ENCODE results near the gene PDLIM4.

PDLIM4 gene

DNA sequence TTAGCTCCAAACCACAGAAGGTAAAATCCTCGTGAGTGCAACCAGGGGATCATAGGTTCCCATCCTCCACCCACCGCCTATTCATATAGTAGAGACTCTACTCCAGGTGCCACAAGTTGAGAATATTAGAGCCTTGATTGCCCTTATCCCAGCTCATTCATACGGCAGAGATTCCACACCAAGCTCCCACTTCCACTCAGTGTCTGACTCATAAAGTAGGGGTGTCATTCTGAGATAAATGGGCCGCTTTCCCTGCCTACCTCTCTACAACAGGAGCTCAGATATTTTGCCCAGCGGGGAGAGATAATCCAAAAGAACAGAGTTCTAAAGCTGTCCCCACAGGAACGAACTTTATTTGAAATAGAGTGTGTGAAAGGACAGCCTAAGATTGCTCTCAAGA lies 46.1 kb downstream of the PDLIM4 start:
- Histone ChIP-seq H2AK5ac (ENCODE audit: low read length) (no peak overlapping the region), H3K36me3 (ENCODE audit: control insufficient read depth, insufficient read depth, low read length) (no peaks in the 10 kb centered on the region), H3K23ac (ENCODE audit: low read length) (no peak overlapping the region), H3K79me2 (ENCODE audit: control insufficient read depth, insufficient read depth, low read length) (no peaks in the 10 kb centered on the region), H2BK15ac (replicated peaks; ENCODE audit: low read depth) (no peak overlapping the region), H4K5ac (ENCODE audit: low read length) (no peak overlapping the region), H3K4me2 (ENCODE audit: low read length) (no peak overlapping the region), H4K8ac (ENCODE audit: low read depth, low read length) (no peak overlapping the region), H3K27me3 (ENCODE audit: insufficient read depth, low read length, poor library complexity) (no peaks in the 10 kb centered on the region), H3K4me1 (ENCODE audit: control insufficient read depth, low read depth, low read length) (no peaks in the 10 kb centered on the region), H2BK5ac (ENCODE audit: low read length) (no peak overlapping the region), H3K27ac (ENCODE audit: low read depth, low read length) (no peak overlapping the region), H3K79me1 (ENCODE audit: low read length) (no peaks in the 10 kb centered on the region), H3K4me3 (ENCODE audit: low read length) (no peak overlapping the region), H2BK120ac (ENCODE audit: low read depth, low read length) (no peak overlapping the region), H3K56ac (ENCODE audit: low read length) (no peak overlapping the region), H3K9ac (ENCODE audit: low read length) (no peak overlapping the region), H3K18ac (ENCODE audit: low read length) (no peak overlapping the region), H3K4ac (ENCODE audit: low read depth, low read length) (no peak overlapping the region)
- no peak for DNase-seq
- no CpG with 5 or more reads among the region's 6 CpGs for WGBS (ENCODE audit: extremely low coverage, insufficient coverage, low lambda C conversion rate)

DNA sequence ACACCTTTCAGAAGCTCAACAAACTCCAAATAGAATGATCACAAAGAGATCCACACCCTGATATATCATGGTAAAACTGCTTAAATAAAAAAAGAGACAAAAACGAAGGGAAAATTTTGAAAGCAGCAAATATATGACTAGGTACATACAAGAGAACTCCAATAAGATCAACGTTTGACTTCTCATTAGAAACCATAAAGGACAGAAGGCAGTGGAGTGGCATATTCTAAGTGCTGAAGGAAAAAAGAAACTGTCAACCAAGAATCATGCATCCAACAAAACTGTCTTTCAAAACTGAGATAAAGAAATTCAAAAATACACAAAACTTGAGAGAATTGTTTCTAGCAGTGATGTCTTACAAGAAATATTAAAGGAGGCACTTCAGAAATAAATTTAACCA lies 47.9 kb downstream of the PDLIM4 start:
- Histone ChIP-seq H3K27ac (ENCODE audit: low read depth, low read length) (no peak overlapping the region), H3K23ac (ENCODE audit: low read length) (no peak overlapping the region), H3K4me1 (ENCODE audit: control insufficient read depth, low read depth, low read length) (no peaks in the 10 kb centered on the region), H4K8ac (ENCODE audit: low read depth, low read length) (no peak overlapping the region), H2BK5ac (ENCODE audit: low read length) (no peak overlapping the region), H3K36me3 (ENCODE audit: control insufficient read depth, insufficient read depth, low read length) (no peaks in the 10 kb centered on the region), H3K79me2 (ENCODE audit: control insufficient read depth, insufficient read depth, low read length) (no peaks in the 10 kb centered on the region), H2BK15ac (replicated peaks; ENCODE audit: low read depth) (no peak overlapping the region), H3K79me1 (ENCODE audit: low read length) (no peaks in the 10 kb centered on the region), H3K9ac (ENCODE audit: low read length) (no peak overlapping the region), H2AK5ac (ENCODE audit: low read length) (no peak overlapping the region), H4K5ac (ENCODE audit: low read length) (no peak overlapping the region), H3K4me2 (ENCODE audit: low read length) (no peak overlapping the region), H3K18ac (ENCODE audit: low read length) (no peak overlapping the region), H3K56ac (ENCODE audit: low read length) (no peak overlapping the region), H2BK120ac (ENCODE audit: low read depth, low read length) (no peak overlapping the region), H3K27me3 (ENCODE audit: insufficient read depth, low read length, poor library complexity) (no peaks in the 10 kb centered on the region), H3K4me3 (ENCODE audit: low read length) (no peak overlapping the region), H3K4ac (ENCODE audit: low read depth, low read length) (no peak overlapping the region)
- no peak for DNase-seq
- WGBS (ENCODE audit: extremely low coverage, insufficient coverage, low lambda C conversion rate) = no CpG with 5 or more reads among the region's 2 CpGs

DNA sequence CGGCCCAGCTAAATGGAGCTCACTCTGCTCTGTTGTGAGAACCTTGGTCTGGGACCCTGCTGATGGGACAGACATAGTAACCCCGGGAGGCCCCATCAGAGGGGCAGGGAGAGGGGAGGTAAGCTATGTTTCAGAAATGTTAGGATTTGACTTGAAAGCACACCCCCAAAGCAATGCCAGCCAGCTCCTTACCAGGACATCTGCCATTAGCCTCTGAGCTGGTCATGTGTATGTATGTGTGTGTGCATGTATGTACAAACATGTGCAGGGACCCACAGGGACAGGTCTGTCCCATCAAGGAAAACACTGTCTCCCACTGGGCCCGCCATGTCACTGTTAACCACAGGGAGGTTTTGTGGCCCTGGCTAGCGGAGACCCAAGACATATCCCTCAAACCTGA lies 51.2 kb downstream of the PDLIM4 start:
- Histone ChIP-seq H3K23ac (ENCODE audit: low read length) (no peak overlapping the region), H3K4me3 (ENCODE audit: low read length) (no peak overlapping the region), H4K5ac (ENCODE audit: low read length) (no peak overlapping the region), H2AK5ac (ENCODE audit: low read length) (no peak overlapping the region), H2BK120ac (ENCODE audit: low read depth, low read length) (no peak overlapping the region), H3K4me1 (ENCODE audit: control insufficient read depth, low read depth, low read length) (no peaks in the 10 kb centered on the region), H3K27me3 (ENCODE audit: insufficient read depth, low read length, poor library complexity) (no peaks in the 10 kb centered on the region), H3K27ac (ENCODE audit: low read depth, low read length) (no peak overlapping the region), H3K36me3 (ENCODE audit: control insufficient read depth, insufficient read depth, low read length) (no peaks in the 10 kb centered on the region), H3K56ac (ENCODE audit: low read length) (no peak overlapping the region), H4K8ac (ENCODE audit: low read depth, low read length) (no peak overlapping the region), H2BK5ac (ENCODE audit: low read length) (no peak overlapping the region), H3K18ac (ENCODE audit: low read length) (no peak overlapping the region), H3K79me2 (ENCODE audit: control insufficient read depth, insufficient read depth, low read length) (no peaks in the 10 kb centered on the region), H2BK15ac (replicated peaks; ENCODE audit: low read depth) (no peak overlapping the region), H3K9ac (ENCODE audit: low read length) (no peak overlapping the region), H3K79me1 (ENCODE audit: low read length) (no peaks in the 10 kb centered on the region), H3K4ac (ENCODE audit: low read depth, low read length) (no peak overlapping the region), H3K4me2 (ENCODE audit: low read length) (no peak overlapping the region)
- DNase-seq = no peak
- no CpG with 5 or more reads among the region's 4 CpGs for WGBS (ENCODE audit: extremely low coverage, insufficient coverage, low lambda C conversion rate)

DNA sequence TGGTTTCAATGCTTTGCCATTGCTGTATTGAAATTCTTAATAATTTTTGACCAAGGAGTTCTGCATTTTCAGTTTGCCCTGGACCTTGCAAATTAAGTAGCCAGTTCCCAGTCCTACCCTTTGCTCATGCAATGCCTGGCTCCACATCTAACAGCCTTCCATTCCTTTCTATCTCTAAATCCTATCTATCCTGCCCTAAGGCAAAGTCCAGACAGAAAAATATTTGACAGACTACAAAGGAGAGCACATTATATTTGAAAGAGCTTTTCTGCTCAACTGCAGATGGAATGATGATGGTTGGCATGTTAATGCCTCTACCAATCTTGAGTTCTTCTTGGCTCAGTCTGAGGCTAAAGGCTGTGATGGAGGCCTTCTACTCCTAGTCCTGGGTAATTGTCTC lies 52.2 kb downstream of the PDLIM4 start:
- no peak overlapping the region for H3K4me3 ChIP-seq (ENCODE audit: low read length)
- no peak overlapping the region for H2BK120ac ChIP-seq (ENCODE audit: low read depth, low read length)
- DNase-seq = no peak
- no peaks in the 10 kb centered on the region for H3K79me1 ChIP-seq (ENCODE audit: low read length)
- H3K27ac ChIP-seq (ENCODE audit: low read depth, low read length) = no peak overlapping the region
- no peak overlapping the region for H4K8ac ChIP-seq (ENCODE audit: low read depth, low read length)
- H3K23ac ChIP-seq (ENCODE audit: low read length) = no peak overlapping the region
- H3K4me1 ChIP-seq (ENCODE audit: control insufficient read depth, low read depth, low read length) = no peaks in the 10 kb centered on the region
- no peak overlapping the region for H2AK5ac ChIP-seq (ENCODE audit: low read length)
- H3K18ac ChIP-seq (ENCODE audit: low read length) = no peak overlapping the region
- H2BK5ac ChIP-seq (ENCODE audit: low read length) = no peak overlapping the region
- H3K56ac ChIP-seq (ENCODE audit: low read length) = no peak overlapping the region
- H3K4ac ChIP-seq (ENCODE audit: low read depth, low read length) = no peak overlapping the region
- H3K9ac ChIP-seq (ENCODE audit: low read length) = no peak overlapping the region
- H3K36me3 ChIP-seq (ENCODE audit: control insufficient read depth, insufficient read depth, low read length) = no peaks in the 10 kb centered on the region
- no peak overlapping the region for H3K4me2 ChIP-seq (ENCODE audit: low read length)
- no peak overlapping the region for H4K5ac ChIP-seq (ENCODE audit: low read length)
- no peaks in the 10 kb centered on the region for H3K27me3 ChIP-seq (ENCODE audit: insufficient read depth, low read length, poor library complexity)
- H3K79me2 ChIP-seq (ENCODE audit: control insufficient read depth, insufficient read depth, low read length) = no peaks in the 10 kb centered on the region
- no peak overlapping the region for H2BK15ac ChIP-seq (replicated peaks; ENCODE audit: low read depth)

DNA sequence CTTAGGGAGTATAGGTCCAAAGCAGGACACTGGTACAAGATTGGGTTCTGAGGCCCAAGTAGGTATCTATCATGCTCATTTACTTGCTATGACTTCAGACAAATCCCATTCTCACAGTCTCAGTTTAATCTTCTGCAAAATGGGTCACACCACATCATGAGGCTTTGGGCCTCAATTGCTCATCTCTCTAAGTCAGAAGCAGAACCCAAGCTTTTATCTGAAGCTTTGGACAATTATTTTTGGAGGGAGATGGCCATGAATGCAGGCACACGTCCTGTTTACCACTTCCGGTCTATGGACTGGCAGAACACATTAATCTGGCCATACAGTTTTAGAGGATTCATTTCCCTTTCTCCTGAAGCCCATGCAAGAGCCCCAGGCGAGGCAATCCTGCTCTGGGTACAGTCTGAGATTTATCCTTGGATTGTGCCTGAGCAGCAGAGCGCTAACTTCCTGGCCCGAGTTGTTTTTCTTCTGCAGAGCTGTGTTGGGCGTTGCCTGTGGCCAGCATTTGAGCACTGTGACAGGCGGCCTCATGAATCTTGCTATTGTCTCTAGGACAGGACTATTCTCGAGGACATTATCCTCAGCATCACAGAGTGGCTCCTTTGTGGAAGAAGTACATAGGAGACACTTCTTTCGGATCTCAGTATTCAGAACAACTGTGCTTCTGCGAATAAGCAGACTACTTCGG lies 52.8 kb downstream of the PDLIM4 start:
- H3K79me1 ChIP-seq (ENCODE audit: low read length) = no peaks in the 10 kb centered on the region
- H2BK120ac ChIP-seq (ENCODE audit: low read depth, low read length) = no peak overlapping the region
- no peaks in the 10 kb centered on the region for H3K36me3 ChIP-seq (ENCODE audit: control insufficient read depth, insufficient read depth, low read length)
- H3K27me3 ChIP-seq (ENCODE audit: insufficient read depth, low read length, poor library complexity) = no peaks in the 10 kb centered on the region
- no peak overlapping the region for H3K4me3 ChIP-seq (ENCODE audit: low read length)
- no peak overlapping the region for H3K23ac ChIP-seq (ENCODE audit: low read length)
- no peak overlapping the region for H3K27ac ChIP-seq (ENCODE audit: low read depth, low read length)
- no CpG with 5 or more reads among the region's 11 CpGs for WGBS (ENCODE audit: extremely low coverage, insufficient coverage, low lambda C conversion rate)
- no peak overlapping the region for H3K56ac ChIP-seq (ENCODE audit: low read length)
- no peak overlapping the region for H3K9ac ChIP-seq (ENCODE audit: low read length)
- H2AK5ac ChIP-seq (ENCODE audit: low read length) = no peak overlapping the region
- no peak overlapping the region for H2BK15ac ChIP-seq (replicated peaks; ENCODE audit: low read depth)
- no peak overlapping the region for H4K8ac ChIP-seq (ENCODE audit: low read depth, low read length)
- no peak overlapping the region for H2BK5ac ChIP-seq (ENCODE audit: low read length)
- no peak for DNase-seq
- no peak overlapping the region for H4K5ac ChIP-seq (ENCODE audit: low read length)
- no peak overlapping the region for H3K4ac ChIP-seq (ENCODE audit: low read depth, low read length)
- no peak overlapping the region for H3K18ac ChIP-seq (ENCODE audit: low read length)
- no peak overlapping the region for H3K4me2 ChIP-seq (ENCODE audit: low read length)
- no peaks in the 10 kb centered on the region for H3K79me2 ChIP-seq (ENCODE audit: control insufficient read depth, insufficient read depth, low read length)
- no peaks in the 10 kb centered on the region for H3K4me1 ChIP-seq (ENCODE audit: control insufficient read depth, low read depth, low read length)

DNA sequence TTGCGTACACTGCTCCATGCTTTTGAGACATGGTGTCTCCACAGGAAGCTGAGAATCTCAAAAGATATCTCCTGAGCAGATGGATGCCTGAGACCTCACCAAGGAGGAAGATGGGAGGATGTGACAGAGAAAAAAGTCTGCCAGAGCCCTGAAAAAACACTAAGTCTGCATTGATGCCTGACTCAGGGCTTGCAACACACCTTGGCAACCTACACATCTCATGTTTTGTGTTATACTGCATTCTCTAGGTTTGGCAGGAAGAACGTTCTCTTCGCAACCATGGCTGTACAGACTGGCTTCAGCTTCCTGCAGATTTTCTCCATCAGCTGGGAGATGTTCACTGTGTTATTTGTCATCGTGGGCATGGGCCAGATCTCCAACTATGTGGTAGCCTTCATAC lies 55.9 kb downstream of the PDLIM4 start:
- H3K9ac ChIP-seq (ENCODE audit: low read length) = no peak overlapping the region
- H3K56ac ChIP-seq (ENCODE audit: low read length) = no peak overlapping the region
- no CpG with 5 or more reads among the region's 4 CpGs for WGBS (ENCODE audit: extremely low coverage, insufficient coverage, low lambda C conversion rate)
- H3K27ac ChIP-seq (ENCODE audit: low read depth, low read length) = no peak overlapping the region
- H4K5ac ChIP-seq (ENCODE audit: low read length) = no peak overlapping the region
- H4K8ac ChIP-seq (ENCODE audit: low read depth, low read length) = no peak overlapping the region
- no peak overlapping the region for H3K23ac ChIP-seq (ENCODE audit: low read length)
- H2BK15ac ChIP-seq (replicated peaks; ENCODE audit: low read depth) = no peak overlapping the region
- H3K27me3 ChIP-seq (ENCODE audit: insufficient read depth, low read length, poor library complexity) = no peaks in the 10 kb centered on the region
- H3K18ac ChIP-seq (ENCODE audit: low read length) = no peak overlapping the region
- no peaks in the 10 kb centered on the region for H3K79me2 ChIP-seq (ENCODE audit: control insufficient read depth, insufficient read depth, low read length)
- H3K4me2 ChIP-seq (ENCODE audit: low read length) = no peak overlapping the region
- no peak overlapping the region for H2BK5ac ChIP-seq (ENCODE audit: low read length)
- H2BK120ac ChIP-seq (ENCODE audit: low read depth, low read length) = no peak overlapping the region
- no peak for DNase-seq
- H2AK5ac ChIP-seq (ENCODE audit: low read length) = no peak overlapping the region
- no peaks in the 10 kb centered on the region for H3K4me1 ChIP-seq (ENCODE audit: control insufficient read depth, low read depth, low read length)
- H3K36me3 ChIP-seq (ENCODE audit: control insufficient read depth, insufficient read depth, low read length) = no peaks in the 10 kb centered on the region
- no peak overlapping the region for H3K4me3 ChIP-seq (ENCODE audit: low read length)
- no peak overlapping the region for H3K4ac ChIP-seq (ENCODE audit: low read depth, low read length)
- H3K79me1 ChIP-seq (ENCODE audit: low read length) = no peaks in the 10 kb centered on the region
